Measurements from ENCODE around the gene PAF1. TPM values are rescaled to one million over a fixed set of nuclear protein-coding genes. Genes with fewer than 3 reads are reported as not detected.

Gene PAF1
- total and polyA plus RNA-seq, 2 of the 13 experiments (the other 11 are each of a cell fraction or from before 2014, with no cell fraction given), result 30.2 to 31.1 TPM

DNA sequence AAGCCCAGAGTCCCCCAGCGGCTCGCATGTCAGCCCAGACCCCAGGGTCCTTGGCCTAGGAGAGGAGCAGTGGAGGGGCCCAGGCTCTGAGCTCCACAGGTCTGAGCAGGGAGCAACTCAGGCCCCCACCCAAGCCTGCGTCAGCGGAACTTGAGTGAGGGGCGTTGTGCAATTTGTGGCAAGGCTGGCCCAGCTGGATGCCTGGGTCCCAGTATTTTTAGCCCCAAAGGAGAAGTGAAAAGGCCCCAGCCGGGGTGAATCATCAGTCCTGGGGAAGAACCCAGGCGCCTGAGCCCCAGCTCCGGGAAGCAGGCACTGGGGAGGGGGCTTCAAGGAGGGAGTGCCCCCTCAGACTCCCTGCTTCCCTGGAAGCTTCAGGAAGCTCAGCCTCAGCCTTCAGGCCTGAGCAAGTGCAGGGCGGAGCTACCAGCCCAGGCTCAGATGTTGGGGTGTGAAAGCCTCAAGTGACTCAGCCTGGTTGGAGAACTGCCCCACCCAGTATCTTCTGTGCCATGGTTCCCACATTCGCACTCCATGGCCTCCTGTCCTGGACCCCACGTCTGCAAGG is 7.5 kb upstream of the PAF1 start (continued):
- TF ChIP-seq SETDB1 (CRISPR knock-in tag; IDR thresholded peaks at IDR 0.05; ENCODE audit: borderline replicate concordance), result no peak
- 0 out of 2 replicates have a peak, but pooled peaks have one; percentile 13 for TF ChIP-seq ZNF572 (CRISPR knock-in tag; IDR thresholded peaks at IDR 0.05)
- TF ChIP-seq, protein P1, sequence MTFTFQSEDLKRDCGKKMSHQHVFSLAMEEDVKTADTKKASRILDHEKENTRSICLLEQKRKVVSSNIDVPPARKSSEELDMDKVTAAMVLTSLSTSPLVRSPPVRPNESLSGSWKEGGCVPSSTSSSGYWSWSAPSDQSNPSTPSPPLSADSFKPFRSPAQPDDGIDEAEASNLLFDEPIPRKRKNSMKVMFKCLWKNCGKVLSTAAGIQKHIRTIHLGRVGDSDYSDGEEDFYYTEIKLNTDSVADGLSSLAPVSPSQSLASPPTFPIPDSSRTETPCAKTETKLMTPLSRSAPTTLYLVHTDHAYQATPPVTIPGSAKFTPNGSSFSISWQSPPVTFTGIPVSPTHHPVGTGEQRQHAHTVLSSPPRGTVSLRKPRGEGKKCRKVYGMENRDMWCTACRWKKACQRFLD (CRISPR knock-in tag; IDR thresholded peaks at IDR 0.05; ENCODE audit: borderline replicate concordance), result no peak
- no peak for TF ChIP-seq KLF9 (CRISPR knock-in tag; IDR thresholded peaks at IDR 0.05; ENCODE audit: low read depth)
- TF ChIP-seq, protein P2, sequence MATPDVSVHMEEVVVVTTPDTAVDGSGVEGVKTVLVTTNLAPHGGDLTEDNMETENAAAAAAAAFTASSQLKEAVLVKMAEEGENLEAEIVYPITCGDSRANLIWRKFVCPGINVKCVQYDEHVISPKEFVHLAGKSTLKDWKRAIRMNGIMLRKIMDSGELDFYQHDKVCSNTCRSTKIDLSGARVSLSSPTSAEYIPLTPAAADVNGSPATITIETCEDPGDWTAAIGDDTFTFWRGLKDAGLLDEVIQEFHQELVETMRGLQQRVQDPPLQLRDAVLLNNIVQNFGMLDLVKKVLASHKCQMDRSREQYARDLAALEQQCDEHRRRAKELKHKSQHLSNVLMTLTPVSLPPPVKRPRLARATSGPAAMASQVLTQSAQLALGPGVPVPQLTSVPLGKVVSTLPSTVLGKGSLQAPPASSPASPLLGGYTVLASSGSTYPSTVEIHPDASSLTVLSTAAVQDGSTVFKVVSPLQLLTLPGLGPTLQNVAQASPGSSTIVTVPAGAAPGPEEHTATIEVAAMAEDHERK (CRISPR knock-in tag; IDR thresholded peaks at IDR 0.05; ENCODE audit: low read depth), result no peak
- TF ChIP-seq ISL2 (CRISPR knock-in tag; IDR thresholded peaks at IDR 0.05), result no peak; the same call in 1 of the 2 replicates
- TF ChIP-seq ZBTB1 (CRISPR knock-in tag; IDR thresholded peaks at IDR 0.05; ENCODE audit: borderline replicate concordance), result no peak
- no peak for TF ChIP-seq SNRNP70 (IDR thresholded peaks at IDR 0.05; ENCODE audit: low read depth, low read length)
- TF ChIP-seq KMT2A (CRISPR knock-in tag; IDR thresholded peaks at IDR 0.05), result no peak
- TF ChIP-seq ZNF446 (CRISPR knock-in tag; IDR thresholded peaks at IDR 0.05), result no peak
- no peak for TF ChIP-seq ZSCAN21 (CRISPR knock-in tag; IDR thresholded peaks at IDR 0.05; ENCODE audit: borderline replicate concordance)
- TF ChIP-seq, protein P3, sequence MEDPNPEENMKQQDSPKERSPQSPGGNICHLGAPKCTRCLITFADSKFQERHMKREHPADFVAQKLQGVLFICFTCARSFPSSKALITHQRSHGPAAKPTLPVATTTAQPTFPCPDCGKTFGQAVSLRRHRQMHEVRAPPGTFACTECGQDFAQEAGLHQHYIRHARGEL (CRISPR knock-in tag; IDR thresholded peaks at IDR 0.05), result no peak
- TF ChIP-seq MBNL3 (CRISPR knock-in tag; conservative IDR thresholded peaks at IDR 0.05), result no peak
- no peak for TF ChIP-seq ZNF30 (CRISPR knock-in tag; IDR thresholded peaks at IDR 0.05)
- TF ChIP-seq, protein P4, sequence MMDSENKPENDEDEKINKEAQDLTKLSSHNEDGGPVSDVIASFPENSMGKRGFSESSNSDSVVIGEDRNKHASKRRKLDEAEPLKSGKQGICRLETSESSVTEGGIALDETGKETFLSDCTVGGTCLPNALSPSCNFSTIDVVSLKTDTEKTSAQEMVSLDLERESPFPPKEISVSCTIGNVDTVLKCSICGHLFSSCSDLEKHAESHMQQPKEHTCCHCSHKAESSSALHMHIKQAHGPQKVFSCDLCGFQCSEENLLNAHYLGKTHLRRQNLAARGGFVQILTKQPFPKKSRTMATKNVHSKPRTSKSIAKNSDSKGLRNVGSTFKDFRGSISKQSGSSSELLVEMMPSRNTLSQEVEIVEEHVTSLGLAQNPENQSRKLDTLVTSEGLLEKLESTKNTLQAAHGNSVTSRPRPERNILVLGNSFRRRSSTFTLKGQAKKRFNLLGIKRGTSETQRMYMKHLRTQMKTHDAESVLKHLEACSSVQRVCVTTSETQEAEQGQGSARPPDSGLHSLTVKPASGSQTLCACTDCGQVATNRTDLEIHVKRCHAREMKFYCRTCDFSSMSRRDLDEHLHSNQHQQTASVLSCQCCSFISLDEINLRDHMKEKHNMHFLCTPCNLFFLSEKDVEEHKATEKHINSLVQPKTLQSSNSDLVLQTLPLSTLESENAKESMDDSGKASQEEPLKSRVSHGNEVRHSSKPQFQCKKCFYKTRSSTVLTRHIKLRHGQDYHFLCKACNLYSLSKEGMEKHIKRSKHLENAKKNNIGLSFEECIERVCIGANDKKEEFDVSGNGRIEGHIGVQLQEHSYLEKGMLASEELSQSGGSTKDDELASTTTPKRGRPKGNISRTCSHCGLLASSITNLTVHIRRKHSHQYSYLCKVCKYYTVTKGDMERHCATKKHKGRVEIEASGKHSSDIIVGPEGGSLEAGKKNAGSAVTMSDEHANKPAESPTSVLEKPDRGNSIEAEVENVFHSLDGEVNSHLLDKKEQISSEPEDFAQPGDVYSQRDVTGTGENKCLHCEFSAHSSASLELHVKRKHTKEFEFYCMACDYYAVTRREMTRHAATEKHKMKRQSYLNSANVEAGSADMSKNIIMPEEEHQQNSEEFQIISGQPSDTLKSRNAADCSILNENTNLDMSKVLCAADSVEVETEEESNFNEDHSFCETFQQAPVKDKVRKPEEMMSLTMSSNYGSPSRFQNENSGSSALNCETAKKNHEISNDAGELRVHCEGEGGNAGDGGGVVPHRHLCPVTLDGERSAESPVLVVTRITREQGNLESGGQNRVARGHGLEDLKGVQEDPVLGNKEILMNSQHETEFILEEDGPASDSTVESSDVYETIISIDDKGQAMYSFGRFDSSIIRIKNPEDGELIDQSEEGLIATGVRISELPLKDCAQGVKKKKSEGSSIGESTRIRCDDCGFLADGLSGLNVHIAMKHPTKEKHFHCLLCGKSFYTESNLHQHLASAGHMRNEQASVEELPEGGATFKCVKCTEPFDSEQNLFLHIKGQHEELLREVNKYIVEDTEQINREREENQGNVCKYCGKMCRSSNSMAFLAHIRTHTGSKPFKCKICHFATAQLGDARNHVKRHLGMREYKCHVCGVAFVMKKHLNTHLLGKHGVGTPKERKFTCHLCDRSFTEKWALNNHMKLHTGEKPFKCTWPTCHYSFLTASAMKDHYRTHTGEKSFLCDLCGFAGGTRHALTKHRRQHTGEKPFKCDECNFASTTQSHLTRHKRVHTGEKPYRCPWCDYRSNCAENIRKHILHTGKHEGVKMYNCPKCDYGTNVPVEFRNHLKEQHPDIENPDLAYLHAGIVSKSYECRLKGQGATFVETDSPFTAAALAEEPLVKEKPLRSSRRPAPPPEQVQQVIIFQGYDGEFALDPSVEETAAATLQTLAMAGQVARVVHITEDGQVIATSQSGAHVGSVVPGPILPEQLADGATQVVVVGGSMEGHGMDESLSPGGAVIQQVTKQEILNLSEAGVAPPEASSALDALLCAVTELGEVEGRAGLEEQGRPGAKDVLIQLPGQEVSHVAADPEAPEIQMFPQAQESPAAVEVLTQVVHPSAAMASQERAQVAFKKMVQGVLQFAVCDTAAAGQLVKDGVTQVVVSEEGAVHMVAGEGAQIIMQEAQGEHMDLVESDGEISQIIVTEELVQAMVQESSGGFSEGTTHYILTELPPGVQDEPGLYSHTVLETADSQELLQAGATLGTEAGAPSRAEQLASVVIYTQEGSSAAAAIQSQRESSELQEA (CRISPR knock-in tag; IDR thresholded peaks at IDR 0.05; ENCODE audit: not compliant biosample characterization), result no peak
- TF ChIP-seq, protein P5, sequence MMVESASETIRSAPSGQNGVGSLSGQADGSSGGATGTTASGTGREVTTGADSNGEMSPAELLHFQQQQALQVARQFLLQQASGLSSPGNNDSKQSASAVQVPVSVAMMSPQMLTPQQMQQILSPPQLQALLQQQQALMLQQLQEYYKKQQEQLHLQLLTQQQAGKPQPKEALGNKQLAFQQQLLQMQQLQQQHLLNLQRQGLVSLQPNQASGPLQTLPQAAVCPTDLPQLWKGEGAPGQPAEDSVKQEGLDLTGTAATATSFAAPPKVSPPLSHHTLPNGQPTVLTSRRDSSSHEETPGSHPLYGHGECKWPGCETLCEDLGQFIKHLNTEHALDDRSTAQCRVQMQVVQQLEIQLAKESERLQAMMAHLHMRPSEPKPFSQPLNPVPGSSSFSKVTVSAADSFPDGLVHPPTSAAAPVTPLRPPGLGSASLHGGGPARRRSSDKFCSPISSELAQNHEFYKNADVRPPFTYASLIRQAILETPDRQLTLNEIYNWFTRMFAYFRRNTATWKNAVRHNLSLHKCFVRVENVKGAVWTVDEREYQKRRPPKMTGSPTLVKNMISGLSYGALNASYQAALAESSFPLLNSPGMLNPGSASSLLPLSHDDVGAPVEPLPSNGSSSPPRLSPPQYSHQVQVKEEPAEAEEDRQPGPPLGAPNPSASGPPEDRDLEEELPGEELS (CRISPR knock-in tag; IDR thresholded peaks at IDR 0.05), result 0 out of 2 replicates have a peak, but pooled peaks have one; percentile 1
- no peak for TF ChIP-seq MED1 (CRISPR knock-in tag; IDR thresholded peaks at IDR 0.05)

All from HepG2 (cell line).